ENCODE measurements around the gene FAM124A. TPM values are rescaled to one million over a fixed set of nuclear protein-coding genes. Genes with fewer than 3 reads are reported as not detected.

The FAM124A gene
- total and polyA plus RNA-seq, 2 experiments from 2014 or later = 37.7 to 109 TPM

DNA sequence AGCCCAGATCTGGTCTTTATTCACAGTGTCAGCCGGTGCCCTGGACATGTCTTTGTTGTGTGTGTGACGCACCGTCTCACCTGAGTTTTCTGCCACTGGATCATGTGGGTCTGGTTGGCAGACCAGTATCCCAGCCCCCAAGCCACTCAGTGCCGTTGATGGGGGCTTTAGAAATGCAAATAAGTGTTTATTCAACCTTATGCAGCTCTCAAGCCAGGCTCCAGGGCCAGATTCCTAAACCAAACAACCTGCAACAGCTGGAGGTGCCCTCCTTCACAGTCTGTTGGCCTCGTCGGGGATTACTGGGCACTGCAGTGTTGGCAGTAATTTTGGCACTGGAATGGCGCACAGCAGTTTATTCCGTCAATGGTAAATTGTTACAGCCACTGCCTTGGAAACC is 21.6 kb downstream of the FAM124A start:
- Histone ChIP-seq H3K36me3 (ENCODE audit: insufficient read depth) (peaks cover 2% of the 10 kb centered on the region), H3K79me2 (replicated peaks; ENCODE audit: insufficient read depth) (peaks cover 59% of the 10 kb centered on the region), H3K4me1 (ENCODE audit: insufficient read depth) (peaks cover 68% of the 10 kb centered on the region), H3K9me2 (ENCODE audit: insufficient read depth) (no peaks in the 10 kb centered on the region), H2AFZ (no peak overlapping the region), H3K4me3 (peak overlapping the region; percentile 36), H3F3A (replicated peaks; ENCODE audit: low read depth) (peaks cover 16% of the 10 kb centered on the region), H4K20me1 (replicated peaks; ENCODE audit: insufficient read depth) (0 out of 2 replicates have a peak, but pooled peaks cover 3% of the 10 kb centered on the region), H3K27me3 (ENCODE audit: insufficient read depth) (no peaks in the 10 kb centered on the region), H3K27ac (ENCODE audit: low read depth) (peak overlapping the region; percentile 94), H3K4me2 (peak overlapping the region; percentile 56)
- TF ChIP-seq CREB1 (CRISPR knock-in tag; IDR thresholded peaks at IDR 0.05; ENCODE audit: low read depth) (peak; percentile 64), JUNB (IDR thresholded peaks at IDR 0.05; ENCODE audit: unreplicated experiment) (no peak), ZNF462 (CRISPR knock-in tag; IDR thresholded peaks at IDR 0.05) (no peak), NANOG (IDR thresholded peaks at IDR 0.05; ENCODE audit: borderline replicate concordance) (peak; percentile 98), ZNF114 (CRISPR knock-in tag; IDR thresholded peaks at IDR 0.05) (no peak)
- TF ChIP-seq, protein P1, sequence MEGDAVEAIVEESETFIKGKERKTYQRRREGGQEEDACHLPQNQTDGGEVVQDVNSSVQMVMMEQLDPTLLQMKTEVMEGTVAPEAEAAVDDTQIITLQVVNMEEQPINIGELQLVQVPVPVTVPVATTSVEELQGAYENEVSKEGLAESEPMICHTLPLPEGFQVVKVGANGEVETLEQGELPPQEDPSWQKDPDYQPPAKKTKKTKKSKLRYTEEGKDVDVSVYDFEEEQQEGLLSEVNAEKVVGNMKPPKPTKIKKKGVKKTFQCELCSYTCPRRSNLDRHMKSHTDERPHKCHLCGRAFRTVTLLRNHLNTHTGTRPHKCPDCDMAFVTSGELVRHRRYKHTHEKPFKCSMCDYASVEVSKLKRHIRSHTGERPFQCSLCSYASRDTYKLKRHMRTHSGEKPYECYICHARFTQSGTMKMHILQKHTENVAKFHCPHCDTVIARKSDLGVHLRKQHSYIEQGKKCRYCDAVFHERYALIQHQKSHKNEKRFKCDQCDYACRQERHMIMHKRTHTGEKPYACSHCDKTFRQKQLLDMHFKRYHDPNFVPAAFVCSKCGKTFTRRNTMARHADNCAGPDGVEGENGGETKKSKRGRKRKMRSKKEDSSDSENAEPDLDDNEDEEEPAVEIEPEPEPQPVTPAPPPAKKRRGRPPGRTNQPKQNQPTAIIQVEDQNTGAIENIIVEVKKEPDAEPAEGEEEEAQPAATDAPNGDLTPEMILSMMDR (conservative IDR thresholded peaks at IDR 0.05; ENCODE audit: low read depth in 2 of 2) = no peak
- H3K27me3 Mint-ChIP-seq (ENCODE audit: insufficient read depth, low read depth, poor library complexity) = peaks cover 6% of the 10 kb centered on the region
- peak overlapping the region; percentile 49 for H3K4me3 Mint-ChIP-seq
- DNase-seq (ENCODE audit: low spot score) (peak; percentile 97), ATAC-seq (peak; percentile 85)
- no peaks in the 10 kb centered on the region; the same call in 2 of the 3 replicates for H3K9me3 Mint-ChIP-seq
- H3K27ac Mint-ChIP-seq = peak overlapping the region; percentile 93
- peaks cover 37% of the 10 kb centered on the region for H3K36me3 Mint-ChIP-seq (ENCODE audit: low read depth)
- H3K4me1 Mint-ChIP-seq = peaks cover 79% of the 10 kb centered on the region
